ENCODE results near the gene GGCT. TPM values are rescaled to one million over a fixed set of nuclear protein-coding genes. Genes with fewer than 3 reads are reported as not detected.

Gene GGCT
- polyA plus RNA-seq, 3 donors: 7.6 to 18.1 (median 10.7) TPM

DNA sequence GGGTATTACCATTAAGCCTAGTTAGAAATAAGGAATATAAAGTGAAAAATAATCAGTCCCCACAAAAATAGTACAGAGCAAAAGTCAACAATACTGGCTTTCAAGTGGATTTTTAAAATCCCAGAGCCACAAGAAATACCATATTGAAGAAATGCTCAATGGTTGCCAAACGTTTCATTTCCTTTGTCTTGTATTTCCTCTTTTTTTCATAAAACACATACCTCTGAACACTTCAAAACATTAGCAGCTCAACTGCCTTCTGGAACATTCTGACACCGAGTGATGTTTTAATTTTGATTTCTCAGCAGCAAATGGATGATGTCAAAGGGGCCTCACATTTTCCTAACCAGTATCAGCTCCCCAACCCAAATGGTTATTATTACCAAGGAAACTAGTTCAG lies 36.6 kb downstream of the GGCT start:
- peak overlapping the region in 1 of 2 donors; percentile 67 for H3K27ac ChIP-seq (ENCODE audit: low read depth in 1 of 2, low read length in 2 of 2)
- peaks cover 96% of the 10 kb centered on the region for H3K79me2 ChIP-seq (ENCODE audit: insufficient read depth, low read length)
- Mint-ChIP-seq H3K27me3 (ENCODE audit: low read depth in 3 of 3) (peaks cover 0 to 2% (median 0%) of the 10 kb centered on the region in 3 donors), H3K4me1 (peaks cover 86% of the 10 kb centered on the region), H3K27ac (peak overlapping the region; percentile 46 to 84 (median 79)), H3K4me3 (peak overlapping the region in 1 of 2 donors; percentile 78), H3K9me3 (no peaks in the 10 kb centered on the region), H3K36me3 (peaks cover 16 to 18% of the 10 kb centered on the region in 2 donors)
- H4K20me1 ChIP-seq (ENCODE audit: insufficient read depth, low read length): peaks cover 19% of the 10 kb centered on the region
- peak in 2 of 3 donors; percentile 25 to 55 for DNase-seq
- intact Hi-C loops (cut with micrococcal nuclease): no loop called here
- H3K4me1 ChIP-seq (ENCODE audit: control insufficient read depth in 1 of 2, insufficient read depth in 2 of 2, low read length in 2 of 2): peaks cover 57 to 65% of the 10 kb centered on the region in 2 donors
- no peak overlapping the region for H2AFZ ChIP-seq (ENCODE audit: insufficient read depth, low read depth, low read length, poor library complexity, severe bottlenecking)
- WGBS (ENCODE audit: insufficient coverage): 0% methylated on average over 1 of the region's 2 CpGs
- H3K9me3 ChIP-seq (replicated peaks in 1 of 2; ENCODE audit: control insufficient read depth in 1 of 2, insufficient read depth in 1 of 2, low read length in 2 of 2): no peaks in the 10 kb centered on the region
- peak overlapping the region; percentile 35 for H3K4me2 ChIP-seq (replicated peaks; ENCODE audit: extremely low read depth, low read length, poor library complexity, severe bottlenecking)
- no peaks in the 10 kb centered on the region for H3K27me3 ChIP-seq (ENCODE audit: control insufficient read depth in 2 of 2, insufficient read depth in 2 of 2, low read length in 2 of 2)
- H3K36me3 ChIP-seq (replicated peaks in 1 of 2; ENCODE audit: control insufficient read depth in 1 of 2, insufficient read depth in 2 of 2, low read length in 2 of 2): peaks cover 0 to 19% of the 10 kb centered on the region in 2 donors
- H3K4me3 ChIP-seq (replicated peaks in 1 of 3; ENCODE audit: low read depth in 2 of 3, low read length in 3 of 3): peak overlapping the region in 1 of 3 experiments; percentile 28
- TF ChIP-seq, protein P1, sequence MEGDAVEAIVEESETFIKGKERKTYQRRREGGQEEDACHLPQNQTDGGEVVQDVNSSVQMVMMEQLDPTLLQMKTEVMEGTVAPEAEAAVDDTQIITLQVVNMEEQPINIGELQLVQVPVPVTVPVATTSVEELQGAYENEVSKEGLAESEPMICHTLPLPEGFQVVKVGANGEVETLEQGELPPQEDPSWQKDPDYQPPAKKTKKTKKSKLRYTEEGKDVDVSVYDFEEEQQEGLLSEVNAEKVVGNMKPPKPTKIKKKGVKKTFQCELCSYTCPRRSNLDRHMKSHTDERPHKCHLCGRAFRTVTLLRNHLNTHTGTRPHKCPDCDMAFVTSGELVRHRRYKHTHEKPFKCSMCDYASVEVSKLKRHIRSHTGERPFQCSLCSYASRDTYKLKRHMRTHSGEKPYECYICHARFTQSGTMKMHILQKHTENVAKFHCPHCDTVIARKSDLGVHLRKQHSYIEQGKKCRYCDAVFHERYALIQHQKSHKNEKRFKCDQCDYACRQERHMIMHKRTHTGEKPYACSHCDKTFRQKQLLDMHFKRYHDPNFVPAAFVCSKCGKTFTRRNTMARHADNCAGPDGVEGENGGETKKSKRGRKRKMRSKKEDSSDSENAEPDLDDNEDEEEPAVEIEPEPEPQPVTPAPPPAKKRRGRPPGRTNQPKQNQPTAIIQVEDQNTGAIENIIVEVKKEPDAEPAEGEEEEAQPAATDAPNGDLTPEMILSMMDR (IDR thresholded peaks at IDR 0.05): no peak
- no peak overlapping the region for H3K9ac ChIP-seq (ENCODE audit: insufficient read depth, low read length, poor library complexity, severe bottlenecking)

DNA sequence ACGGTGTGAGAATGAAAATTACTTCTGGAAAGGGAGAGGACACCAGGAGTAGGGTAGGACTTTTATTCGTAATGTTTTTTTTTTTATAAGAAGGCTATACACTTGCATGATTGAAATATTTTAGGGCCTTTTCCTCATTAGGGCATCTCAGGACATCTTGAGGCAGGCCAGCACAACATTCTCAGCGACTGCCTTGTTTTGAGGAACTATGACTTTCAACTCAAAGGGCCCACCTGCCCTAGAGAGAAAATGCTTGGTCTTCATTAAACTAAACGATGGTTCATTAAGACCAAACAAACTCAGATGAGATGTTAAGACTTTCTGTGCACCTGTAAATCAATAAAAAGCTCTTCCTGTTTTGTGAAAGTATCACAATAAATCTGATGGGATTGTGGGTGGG lies 37.4 kb downstream of the GGCT start:
- intact Hi-C loops (cut with micrococcal nuclease): no loop called here
- peaks cover 85% of the 10 kb centered on the region for H3K4me1 Mint-ChIP-seq

More for the DNA sequence above, 37.4 kb downstream of the GGCT start:
- Mint-ChIP-seq H3K27ac (peak overlapping the region in 3 of 7 donors; percentile 76 to 79 (median 79)), H3K36me3 (peaks cover 10 to 14% of the 10 kb centered on the region in 2 donors), H3K4me3 (no peak overlapping the region), H3K9me3 (peaks cover 0 to 2% (median 0%) of the 10 kb centered on the region in 7 donors), H3K27me3 (ENCODE audit: low read depth in 3 of 3) (peaks cover 0 to 2% (median 0%) of the 10 kb centered on the region in 3 donors)
- Histone ChIP-seq H3K36me3 (replicated peaks in 1 of 2; ENCODE audit: control insufficient read depth in 1 of 2, insufficient read depth in 2 of 2, low read length in 2 of 2) (peaks cover 0 to 19% of the 10 kb centered on the region in 2 donors), H3K9me3 (replicated peaks in 1 of 2; ENCODE audit: control insufficient read depth in 1 of 2, insufficient read depth in 1 of 2, low read length in 2 of 2) (no peaks in the 10 kb centered on the region), H3K4me2 (replicated peaks; ENCODE audit: extremely low read depth, low read length, poor library complexity, severe bottlenecking) (no peak overlapping the region), H3K9ac (ENCODE audit: insufficient read depth, low read length, poor library complexity, severe bottlenecking) (no peak overlapping the region), H3K27me3 (ENCODE audit: control insufficient read depth in 2 of 2, insufficient read depth in 2 of 2, low read length in 2 of 2) (no peaks in the 10 kb centered on the region), H3K4me3 (replicated peaks in 1 of 3; ENCODE audit: low read depth in 2 of 3, low read length in 3 of 3) (no peak overlapping the region), H3K27ac (ENCODE audit: low read depth in 1 of 2, low read length in 2 of 2) (peak overlapping the region in 1 of 2 donors; percentile 67), H3K4me1 (ENCODE audit: control insufficient read depth in 1 of 2, insufficient read depth in 2 of 2, low read length in 2 of 2) (peaks cover 63 to 70% of the 10 kb centered on the region in 2 donors), H3K79me2 (ENCODE audit: insufficient read depth, low read length) (peaks cover 92% of the 10 kb centered on the region), H4K20me1 (ENCODE audit: insufficient read depth, low read length) (peaks cover 14% of the 10 kb centered on the region), H2AFZ (ENCODE audit: insufficient read depth, low read depth, low read length, poor library complexity, severe bottlenecking) (no peak overlapping the region)
- 60% methylated on average over 1 of the region's 4 CpGs for WGBS (ENCODE audit: insufficient coverage)
- TF ChIP-seq, protein P1 (IDR thresholded peaks at IDR 0.05): no peak
- DNase-seq: no peak

Data from CD14-positive monocyte (primary cell).